DMS153 (cell line): ENCODE results near the gene RRAS2.
"Not testable (repeated sequence)": the region's sequence is repeated elsewhere in the genome, so short reads cannot be mapped to it uniquely, and the experiment has no call there.

Experiments
- DNase-seq: peaks from one replicate; lab custom pipeline; 2025; lab: John Stamatoyannopoulos, UW

RRAS2 gene

GRCh38 chr11:14358729-14359439 is at the start of gene RRAS2:
TSS of gene RRAS2 (minus strand) at chr11:14359183. CDS start at chr11:14358870, 313 bp downstream.
- peak; percentile 14 for DNase-seq

GRCh38 chr11:14408612-14409011 is 49.6 kb upstream of the RRAS2 start:
- no peak for DNase-seq

DNA sequence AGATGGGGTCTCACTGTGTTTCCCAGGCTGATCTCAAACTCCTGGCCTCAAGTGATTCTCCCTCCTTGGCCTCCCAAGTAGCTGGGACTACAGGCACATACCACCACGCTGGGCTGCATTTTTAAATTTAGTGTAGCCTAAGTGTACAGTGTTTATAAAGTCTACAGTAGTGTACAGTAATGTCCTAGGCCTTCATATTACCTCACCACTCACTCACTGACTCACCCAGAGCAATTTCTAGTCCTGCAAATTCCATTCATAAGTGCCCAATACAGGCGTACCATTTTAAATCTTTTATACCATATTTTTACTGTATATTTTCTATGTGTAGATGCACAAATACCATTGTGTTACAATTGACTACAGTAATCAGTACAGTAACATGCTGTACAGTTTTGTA is 47.1 kb upstream of the RRAS2 start:
- DNase-seq = not testable (repeated sequence)

DNA sequence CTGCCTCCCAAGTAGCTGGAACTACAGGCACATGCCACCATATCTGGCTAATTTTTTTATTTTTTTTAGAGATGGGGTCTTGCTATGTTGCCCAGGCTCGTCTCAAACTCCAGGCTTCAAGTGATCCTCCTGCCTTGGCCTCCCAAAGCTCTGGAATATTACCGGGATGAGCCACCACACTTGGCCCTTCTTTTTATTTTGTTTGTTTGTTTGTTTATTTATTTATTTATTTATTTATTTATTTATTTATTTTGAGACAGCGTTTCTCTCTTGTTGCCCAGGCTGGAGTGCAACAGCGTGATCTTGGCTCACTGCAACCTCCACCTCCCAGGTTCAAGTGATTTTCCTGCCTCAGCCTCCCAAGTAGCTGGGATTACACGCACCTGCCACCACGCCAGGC is 44.5 kb upstream of the RRAS2 start:
- not testable (repeated sequence) for DNase-seq

DNA sequence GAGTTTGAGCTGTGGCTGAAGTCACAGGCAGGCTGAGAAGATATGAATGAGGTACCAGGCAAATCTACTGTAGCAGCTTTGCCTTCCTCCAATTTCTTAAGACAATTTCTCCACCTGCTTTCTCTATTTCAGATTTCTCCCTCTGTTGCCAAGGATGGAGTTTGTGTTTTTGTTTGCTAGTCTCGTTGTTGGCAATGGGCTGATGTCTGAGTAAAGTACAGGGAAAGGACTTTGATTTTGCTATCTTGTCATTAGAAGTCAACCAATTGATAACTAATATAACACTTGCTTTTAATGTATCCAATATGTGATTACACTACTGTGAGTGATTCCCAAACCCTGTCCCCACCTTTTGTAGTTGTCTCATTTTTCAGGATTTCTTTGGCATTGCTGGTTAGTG is 40.1 kb upstream of the RRAS2 start:
- no peak for DNase-seq

GRCh38 chr11:14396273-14396672 is 37.3 kb upstream of the RRAS2 start:
- no peak for DNase-seq

DNA sequence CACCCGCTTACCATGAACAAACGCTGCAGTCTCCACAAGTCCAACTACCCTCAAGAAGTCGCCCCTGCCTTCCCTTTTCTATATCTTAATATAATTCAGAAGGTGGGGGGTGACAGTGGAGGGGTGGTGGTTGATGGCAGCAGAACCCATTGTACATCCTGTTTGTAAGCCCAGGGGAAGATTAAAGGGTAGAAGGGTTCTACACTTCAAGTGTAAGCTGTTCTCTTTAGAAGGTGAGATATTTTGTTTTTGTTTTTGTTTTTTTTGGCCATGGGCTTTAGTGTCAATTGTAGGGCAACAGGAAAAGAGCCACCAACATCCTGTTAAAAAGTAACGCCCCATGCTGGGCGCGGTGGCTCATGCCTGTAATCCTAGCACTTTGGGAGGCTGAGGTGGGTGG is 34.9 kb upstream of the RRAS2 start:
- no peak for DNase-seq

GRCh38 chr11:14393129-14393528 is 34.1 kb upstream of the RRAS2 start:
- DNase-seq = no peak

GRCh38 chr11:14390669-14391068 is 31.7 kb upstream of the RRAS2 start:
- DNase-seq = no peak

GRCh38 chr11:14388352-14388751 is 29.4 kb upstream of the RRAS2 start:
- DNase-seq = no peak

GRCh38 chr11:14386895-14387480 is 28.0 kb upstream of the RRAS2 start:
- no peak for DNase-seq

DNA sequence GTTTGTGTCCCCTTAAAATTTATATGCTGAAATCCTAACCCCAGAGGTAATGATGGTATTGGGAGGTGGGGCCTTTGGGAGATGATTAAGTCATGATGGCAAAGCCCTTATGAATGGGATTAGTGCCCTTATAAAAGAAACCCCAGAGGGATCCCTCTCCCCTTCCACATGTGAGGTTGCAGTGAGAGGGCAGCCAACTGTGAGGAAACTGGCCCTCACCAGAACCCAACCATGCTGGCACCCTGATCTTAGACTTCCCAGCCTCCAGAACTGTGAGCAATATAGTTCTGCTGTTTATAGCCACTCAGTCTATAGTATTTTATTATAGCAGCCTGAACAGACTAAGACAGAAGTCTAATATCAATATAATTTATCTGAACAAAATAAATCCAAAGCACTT is 27.1 kb upstream of the RRAS2 start:
- no peak for DNase-seq

- no peak for DNase-seq
Measured at GRCh38 chr11:14384338-14384737, 25.4 kb upstream of the RRAS2 start.

DNA sequence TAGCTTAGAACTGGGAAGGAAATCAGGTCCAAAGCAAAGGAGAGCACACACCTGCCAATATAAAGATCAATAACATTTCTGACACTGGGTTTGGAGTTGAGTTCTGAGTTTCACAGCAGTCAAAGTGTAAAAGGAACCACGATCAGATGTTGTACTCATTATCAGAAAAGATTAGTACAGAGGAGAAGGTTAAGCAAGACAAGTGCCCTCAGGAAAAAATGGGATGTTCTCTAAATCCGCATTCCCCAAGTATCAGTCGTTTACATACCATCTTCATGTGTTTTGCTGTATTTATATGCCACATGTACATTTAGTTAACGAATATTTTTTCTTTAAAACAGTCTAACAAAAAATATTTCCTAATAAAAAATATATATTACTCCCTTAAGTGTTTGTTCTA is 23.0 kb upstream of the RRAS2 start:
- no peak for DNase-seq

GRCh38 chr11:14380947-14381561 is 22.1 kb upstream of the RRAS2 start:
- DNase-seq = no peak

DNA sequence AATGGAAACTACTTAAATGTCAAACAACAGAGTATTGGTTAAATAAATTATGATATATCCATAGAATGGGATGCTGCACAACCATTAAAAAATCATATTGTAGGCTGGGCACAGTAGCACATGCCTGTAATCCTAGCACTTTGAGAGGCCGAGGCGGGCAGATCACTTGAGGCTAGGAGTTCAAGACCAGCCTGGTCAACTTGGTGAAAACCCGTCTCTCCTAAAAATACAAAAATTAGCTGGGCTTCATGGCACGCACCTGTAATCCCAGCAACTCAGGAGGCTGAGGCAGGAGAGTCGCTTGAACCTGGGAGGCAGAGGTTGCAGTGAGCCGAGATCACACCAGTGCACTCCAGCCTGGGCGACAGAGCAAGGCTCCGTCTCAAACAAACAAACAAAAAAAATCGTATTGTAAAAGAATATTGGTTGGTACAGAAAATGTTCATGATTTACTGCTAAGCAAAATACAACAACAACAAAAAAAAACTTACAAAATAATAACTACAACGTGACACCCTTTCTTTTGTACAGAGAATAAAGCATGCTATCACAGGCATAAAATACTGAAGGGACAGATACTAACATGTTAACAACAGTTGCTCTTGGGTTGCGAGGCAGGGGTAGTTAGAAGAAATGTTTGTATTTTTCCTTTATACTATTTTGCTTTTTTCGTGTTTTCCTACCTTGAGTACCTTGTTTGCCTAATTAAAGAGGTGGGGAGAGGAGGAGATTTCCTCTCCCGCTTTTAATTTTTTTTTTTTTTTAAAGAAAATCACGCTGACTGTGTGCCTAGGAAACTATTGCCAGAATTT is 21.3 kb upstream of the RRAS2 start:
- DNase-seq = no peak

- no peak for DNase-seq
Measured at GRCh38 chr11:14378171-14378570, 19.2 kb upstream of the RRAS2 start.

GRCh38 chr11:14376920-14377319 is 17.9 kb upstream of the RRAS2 start:
- no peak for DNase-seq

DNA sequence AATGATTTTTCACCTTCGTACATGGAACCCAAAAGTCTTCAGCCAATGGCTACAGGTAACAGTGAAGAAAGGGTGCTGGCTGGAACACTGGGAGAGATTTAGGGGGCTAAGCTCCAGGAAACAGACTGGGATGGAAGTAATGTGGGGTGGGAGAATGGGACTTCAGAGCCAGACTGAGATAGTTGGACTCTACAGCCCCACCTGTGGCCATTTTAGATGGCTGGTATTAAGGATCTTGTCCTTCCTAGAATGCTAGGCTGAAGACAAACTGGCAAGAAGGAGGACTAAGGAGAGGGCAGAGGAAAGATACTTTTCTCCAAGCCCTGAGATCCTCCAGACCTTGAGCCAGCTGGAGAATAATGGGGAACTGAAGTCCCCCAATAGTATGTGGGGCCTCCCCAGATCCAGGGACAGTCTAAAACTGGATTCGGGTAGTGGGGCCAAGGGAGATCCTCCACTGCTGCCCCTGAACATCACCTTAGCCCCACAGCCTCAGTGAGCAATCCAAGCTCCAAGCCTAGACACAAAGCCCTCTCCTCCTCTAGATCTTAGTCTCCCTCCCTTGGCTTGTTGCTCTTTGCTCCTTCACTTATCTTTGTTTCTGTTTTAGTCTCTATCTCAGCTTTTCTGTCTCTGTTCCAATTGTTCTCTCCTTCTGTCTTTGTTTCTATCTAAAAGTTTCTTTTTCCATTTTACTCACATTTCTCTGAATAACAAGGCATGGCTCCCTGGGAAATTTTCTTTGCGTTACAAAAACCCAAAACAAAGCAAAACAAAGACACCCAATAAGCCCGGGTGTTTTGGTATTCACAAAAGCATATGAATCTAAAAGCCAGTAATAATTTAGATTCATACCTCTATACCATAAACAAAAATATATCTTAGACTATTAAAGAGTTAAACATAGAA is 16.2 kb upstream of the RRAS2 start:
- DNase-seq = no peak

GRCh38 chr11:14373941-14374646 is 15.1 kb upstream of the RRAS2 start:
- no peak for DNase-seq

- no peak for DNase-seq
Measured at GRCh38 chr11:14372011-14372410, 13.0 kb upstream of the RRAS2 start.
